DMS114 treated with DMSO at 0.1 percent for 48 hours (cell line): ENCODE data around the gene CNTNAP2.

Experiments used
- DNase-seq: peaks from one replicate; lab custom pipeline; 2025; ENCODE audit not compliant: unreplicated experiment; lab: John Stamatoyannopoulos, UW

CNTNAP2 gene

GRCh38 chr7:147193476-147193875 is 1076.9 kb downstream of the CNTNAP2 start:
- no peak for DNase-seq

GRCh38 chr7:147196481-147196880 is 1079.9 kb downstream of the CNTNAP2 start:
- DNase-seq, result no peak

DNA sequence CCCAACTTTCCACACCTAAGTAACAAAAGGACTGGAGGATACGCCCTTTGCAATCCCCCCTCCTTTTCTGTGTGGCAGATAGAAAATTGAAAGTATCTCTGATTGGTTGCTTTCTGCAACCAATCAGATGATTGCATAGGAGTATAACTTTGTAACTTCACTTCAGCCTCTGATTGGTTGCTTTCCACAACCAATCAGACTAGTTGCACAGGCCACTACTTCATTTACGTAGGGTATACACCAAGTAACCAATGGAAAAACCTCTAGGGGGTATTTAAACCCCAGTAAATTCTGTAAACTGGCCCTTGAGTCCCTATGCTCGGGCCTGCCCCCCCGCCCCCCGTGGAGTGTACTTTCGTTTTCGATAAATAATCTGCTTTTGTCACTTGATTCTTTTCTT is 1080.4 kb downstream of the CNTNAP2 start:
- no peak for DNase-seq

DNA sequence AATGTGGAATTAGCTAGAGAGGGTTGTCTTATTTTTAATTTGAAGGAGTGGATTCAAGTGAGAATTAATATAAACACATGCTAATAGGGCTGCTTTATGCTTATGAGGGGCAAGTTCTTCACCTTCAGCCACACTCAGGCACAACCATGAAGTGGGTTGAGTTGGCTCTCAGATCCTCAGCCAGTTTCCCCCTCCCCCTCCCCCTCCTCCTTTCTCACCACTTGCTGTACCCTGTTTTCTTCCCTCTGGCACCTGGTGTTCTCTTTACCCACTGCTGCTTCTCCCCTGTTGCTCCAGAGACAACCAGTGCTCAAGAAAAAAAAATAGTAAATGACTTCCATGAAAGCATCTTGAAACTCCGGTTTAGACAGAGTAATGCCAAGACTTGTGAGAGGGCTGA is 1083.3 kb downstream of the CNTNAP2 start:
- DNase-seq, result no peak

DNA sequence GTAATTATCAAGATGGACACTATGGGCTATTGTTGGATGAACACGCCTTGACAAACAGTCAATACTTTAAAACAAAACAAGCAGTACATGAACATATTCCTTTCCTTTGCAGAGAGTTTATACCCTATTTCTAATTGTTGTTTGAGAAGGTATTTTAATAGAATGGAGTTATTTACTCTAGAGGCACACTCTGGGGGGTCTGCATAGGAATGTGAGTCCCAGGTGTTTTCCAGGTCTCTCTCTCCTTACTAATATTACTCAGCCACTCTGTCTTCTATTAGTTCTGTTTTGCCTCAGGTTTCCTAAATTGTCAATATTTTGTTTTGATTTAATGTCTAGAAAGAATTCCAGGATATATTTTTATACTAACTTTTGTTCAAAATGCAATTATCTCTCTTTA is 1091.4 kb downstream of the CNTNAP2 start:
- no peak for DNase-seq

DNA sequence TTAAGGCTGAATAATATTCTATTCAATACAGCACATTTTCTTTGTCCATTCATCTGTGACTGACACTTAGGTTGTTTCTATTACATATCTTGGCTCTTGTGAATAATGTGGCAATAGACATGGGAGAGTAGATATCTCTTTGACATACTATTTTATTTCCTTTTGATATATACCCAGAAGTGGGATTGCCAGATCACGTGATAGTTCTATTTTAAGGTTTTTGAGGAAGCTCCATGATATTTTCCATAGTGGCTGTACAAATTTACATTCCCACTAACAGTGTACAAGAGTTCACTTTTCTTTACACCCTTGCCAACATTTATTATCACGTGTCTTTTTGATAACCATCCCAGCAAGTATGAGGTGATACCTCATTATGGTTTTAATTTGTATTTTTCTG is 1114.7 kb downstream of the CNTNAP2 start:
- DNase-seq, result no peak

GRCh38 chr7:147235645-147236382 is 1119.2 kb downstream of the CNTNAP2 start:
- DNase-seq, result no peak

DNA sequence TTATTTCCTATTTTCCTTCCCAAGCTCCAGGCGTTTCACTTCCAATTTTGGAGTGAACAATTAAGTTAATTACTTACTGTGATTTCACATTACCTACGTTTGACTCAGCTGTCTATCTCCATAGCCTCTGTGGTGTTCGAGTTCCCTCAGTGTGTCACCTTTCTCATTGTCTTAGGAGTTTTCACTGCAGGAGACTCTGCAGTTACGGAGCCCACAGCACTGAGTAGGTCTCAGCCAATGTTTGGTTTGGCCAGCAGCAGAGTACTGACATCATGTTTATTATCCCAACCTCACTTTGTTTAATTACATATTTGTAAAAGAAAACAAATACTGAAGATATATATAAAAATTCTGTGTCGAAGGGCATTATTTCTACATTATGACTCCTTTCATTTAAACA is 1123.9 kb downstream of the CNTNAP2 start:
- no peak for DNase-seq

DNA sequence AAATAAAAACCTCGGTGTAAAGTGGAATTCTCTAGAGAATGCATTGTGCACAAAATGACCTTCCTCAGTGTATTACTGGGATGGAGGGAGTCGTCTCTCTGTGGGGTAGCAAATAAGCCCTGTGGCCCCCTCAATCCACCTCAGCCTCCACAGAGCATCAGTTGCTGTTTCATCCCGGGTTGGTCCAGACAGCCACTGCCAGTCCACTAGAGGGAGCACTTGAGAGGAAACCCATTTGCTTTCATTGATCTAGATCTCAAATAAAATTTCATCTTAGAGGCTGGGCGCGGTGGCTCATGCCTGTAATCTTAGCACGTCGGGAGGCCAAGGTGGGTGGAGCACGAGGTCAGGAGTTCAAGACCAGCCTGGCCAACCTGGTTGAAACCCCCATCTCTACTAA is 1128.7 kb downstream of the CNTNAP2 start:
- DNase-seq, result no peak

DNA sequence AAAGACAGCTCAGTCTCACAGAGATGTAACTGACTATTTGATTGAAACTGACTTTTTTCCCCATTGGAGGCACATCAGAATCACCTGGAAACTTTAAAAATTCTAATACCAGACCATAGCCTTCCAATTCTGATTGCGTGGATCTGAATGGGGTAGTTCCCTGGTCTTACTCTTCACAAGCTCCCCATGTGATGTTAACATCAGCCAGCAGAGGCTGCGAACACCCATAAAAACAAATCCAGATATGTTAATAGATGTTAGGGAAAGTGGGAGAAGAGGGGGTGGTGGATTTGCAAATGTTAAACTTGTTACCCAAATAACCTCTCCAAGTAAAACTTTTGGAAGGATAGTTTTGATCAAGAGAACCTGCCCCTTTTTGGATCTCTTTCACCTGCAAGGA is 1133.4 kb downstream of the CNTNAP2 start:
- no peak for DNase-seq

GRCh38 chr7:147251751-147252325 is 1135.2 kb downstream of the CNTNAP2 start:
- no peak for DNase-seq

- no peak for DNase-seq
These were observed 1145.1 kb downstream of the CNTNAP2 start for GRCh38 chr7:147261693-147262092.

GRCh38 chr7:147265528-147265927 is 1148.9 kb downstream of the CNTNAP2 start:
- no peak for DNase-seq

GRCh38 chr7:147276106-147276505 is 1159.5 kb downstream of the CNTNAP2 start:
- DNase-seq, result no peak

DNA sequence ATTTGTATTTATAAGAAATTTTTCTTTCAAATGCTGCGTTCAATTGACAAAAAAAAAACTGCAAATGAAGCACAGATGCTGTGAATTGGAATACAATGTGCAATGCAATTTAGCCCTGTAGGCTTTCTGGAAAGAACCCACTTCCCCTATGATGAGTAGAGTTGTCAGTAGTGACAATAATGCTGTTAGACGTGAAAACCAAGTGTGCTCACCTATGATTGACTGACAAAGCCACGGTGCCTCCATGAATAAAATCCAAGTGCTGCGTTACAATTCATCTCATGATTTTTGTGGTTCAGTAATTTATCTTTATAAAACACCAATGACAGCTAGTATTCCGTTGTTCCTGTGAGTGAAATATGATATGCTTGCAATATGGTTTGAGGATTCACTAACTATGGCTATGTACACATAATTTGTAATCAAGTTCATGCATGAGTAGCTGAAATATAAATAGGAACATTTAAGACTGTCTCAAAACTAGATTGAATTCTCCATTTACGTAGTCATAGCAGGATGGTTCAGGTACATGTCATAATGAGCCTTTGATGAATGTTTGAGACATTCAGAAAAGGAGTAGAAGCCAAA is 1160.3 kb downstream of the CNTNAP2 start:
- no peak for DNase-seq

DNA sequence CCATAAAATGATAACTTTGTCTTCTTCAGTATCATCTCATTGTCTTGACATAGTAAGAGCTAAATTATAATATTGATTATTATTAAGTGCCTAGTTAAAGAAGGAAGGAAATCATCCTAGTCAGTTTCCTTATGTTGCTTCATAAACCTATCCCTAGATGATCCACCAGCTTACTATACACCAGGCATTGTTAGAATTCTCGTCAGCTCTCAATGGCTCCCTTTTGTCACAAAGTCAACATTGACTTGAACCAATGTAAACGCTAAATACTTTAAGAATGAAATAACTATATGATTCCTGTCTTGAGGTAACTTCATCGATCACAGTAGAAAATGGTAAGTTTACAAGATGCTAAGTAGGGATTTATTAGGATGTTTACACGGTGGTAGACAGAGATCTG is 1162.9 kb downstream of the CNTNAP2 start:
- DNase-seq, result no peak

- DNase-seq, result no peak
These were observed 1163.4 kb downstream of the CNTNAP2 start for GRCh38 chr7:147279964-147280374.

DNA sequence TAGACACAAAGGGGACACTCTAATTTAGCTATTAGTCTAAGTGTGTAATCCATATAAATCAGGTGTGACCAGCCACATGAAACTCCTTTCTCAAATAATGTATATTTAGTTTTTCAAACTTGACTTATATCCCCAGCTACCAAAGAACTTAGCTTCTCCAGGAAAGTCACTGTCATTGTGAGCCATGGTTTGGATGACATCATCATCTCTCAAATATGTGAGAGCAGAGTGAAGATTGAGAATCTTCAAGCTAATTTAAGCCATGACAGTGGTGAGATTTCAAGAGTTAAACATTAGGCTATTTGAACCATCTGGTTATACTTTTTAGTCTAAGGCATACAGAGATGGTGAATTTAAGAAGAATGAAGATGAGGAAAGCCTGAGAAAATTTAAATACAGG is 1165.6 kb downstream of the CNTNAP2 start:
- DNase-seq, result no peak

- no peak for DNase-seq
These were observed 1179.6 kb downstream of the CNTNAP2 start for GRCh38 chr7:147296201-147296600.

GRCh38 chr7:147296986-147297385 is 1180.4 kb downstream of the CNTNAP2 start:
- no peak for DNase-seq

DNA sequence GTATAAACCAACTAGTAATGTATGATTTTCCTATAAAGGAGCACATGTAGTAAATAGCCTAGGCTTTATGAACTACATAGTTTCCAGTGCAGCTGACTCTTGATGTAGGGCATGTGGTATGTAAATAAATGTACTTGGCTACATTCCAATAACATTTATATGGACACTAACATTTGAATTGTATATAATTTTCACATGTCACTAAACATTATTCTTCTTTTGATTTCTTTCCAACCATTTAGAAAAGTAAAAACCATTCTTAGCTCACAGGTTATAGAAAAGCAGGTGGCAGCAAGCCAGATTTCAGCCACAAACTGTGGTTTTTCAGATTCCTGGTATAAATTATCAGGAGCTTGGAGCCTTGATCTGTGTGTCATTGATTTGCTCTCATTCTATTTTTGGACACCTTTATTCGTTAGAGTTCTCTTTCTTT is 1182.0 kb downstream of the CNTNAP2 start:
- DNase-seq, result no peak

GRCh38 chr7:147300293-147300692 is 1183.7 kb downstream of the CNTNAP2 start:
- no peak for DNase-seq

GRCh38 chr7:147304376-147304775 is 1187.8 kb downstream of the CNTNAP2 start:
- no peak for DNase-seq
